ENCODE data around the gene DMTF1.
A peak's percentile ranks its signal among the peaks of the same experiment; 100 is the strongest.

The DMTF1 gene

GRCh38 chr7:87146740-87147386 is 5.4 kb upstream of the DMTF1 start:
- DNase-seq (ENCODE audit: insufficient read length, low spot score) (no peak), FAIRE-seq (no peak)

GRCh38 chr7:87147500-87147899 is 4.8 kb upstream of the DMTF1 start:
- DNase-seq (ENCODE audit: insufficient read length, low spot score) (no peak), FAIRE-seq (no peak)

- FAIRE-seq (peak; percentile 64), DNase-seq (ENCODE audit: insufficient read length, low spot score) (no peak)
Observed at GRCh38 chr7:87148332-87148955, 3.8 kb upstream of the DMTF1 start.

GRCh38 chr7:87151002-87151728 is 1.1 kb upstream of the DMTF1 start:
- DNase-seq (ENCODE audit: insufficient read length, low spot score) (no peak), FAIRE-seq (peak; percentile 49)

- FAIRE-seq (no peak), DNase-seq (ENCODE audit: insufficient read length, low spot score) (no peak)
Observed at GRCh38 chr7:87151729-87152111, 533 bp upstream of the DMTF1 start.

- FAIRE-seq (no peak), DNase-seq (ENCODE audit: insufficient read length, low spot score) (no peak)
Observed at GRCh38 chr7:87152897-87153641, 816 bp downstream of the DMTF1 start.

GRCh38 chr7:87154166-87154565 is 1.9 kb downstream of the DMTF1 start:
- DNase-seq (ENCODE audit: insufficient read length, low spot score) (no peak), FAIRE-seq (peak; percentile 40)

GRCh38 chr7:87154569-87154968 is 2.3 kb downstream of the DMTF1 start:
- DNase-seq (ENCODE audit: insufficient read length, low spot score) (no peak), FAIRE-seq (peak; percentile 14)

GRCh38 chr7:87155788-87156187 is 3.5 kb downstream of the DMTF1 start:
- no peak for FAIRE-seq
- DNase-seq (ENCODE audit: insufficient read length, low spot score), result no peak

GRCh38 chr7:87156709-87157108 is 4.5 kb downstream of the DMTF1 start:
- DNase-seq (ENCODE audit: insufficient read length, low spot score) (no peak), FAIRE-seq (no peak)

GRCh38 chr7:87159538-87159937 is 7.3 kb downstream of the DMTF1 start:
- DNase-seq (ENCODE audit: insufficient read length, low spot score), result no peak

GRCh38 chr7:87164433-87164832 is 12.2 kb downstream of the DMTF1 start:
- FAIRE-seq, result no peak

More at GRCh38 chr7:87159538-87159937, 7.3 kb downstream of the DMTF1 start:
- no peak for FAIRE-seq

GRCh38 chr7:87170828-87171227 is 18.6 kb downstream of the DMTF1 start:
- FAIRE-seq (no peak), DNase-seq (ENCODE audit: insufficient read length, low spot score) (no peak)

More at GRCh38 chr7:87164433-87164832, 12.2 kb downstream of the DMTF1 start:
- no peak for DNase-seq (ENCODE audit: insufficient read length, low spot score)

- no peak for DNase-seq (ENCODE audit: insufficient read length, low spot score)
- no peak for FAIRE-seq
Observed at GRCh38 chr7:87171282-87171934, 19.2 kb downstream of the DMTF1 start.

GRCh38 chr7:87173471-87173870 is 21.2 kb downstream of the DMTF1 start:
- FAIRE-seq (no peak), DNase-seq (ENCODE audit: insufficient read length, low spot score) (no peak)

- DNase-seq (ENCODE audit: insufficient read length, low spot score) (no peak), FAIRE-seq (peak; percentile 40)
Observed at GRCh38 chr7:87178320-87178719, 26.1 kb downstream of the DMTF1 start.

GRCh38 chr7:87179180-87179579 is 26.9 kb downstream of the DMTF1 start:
- no peak for DNase-seq (ENCODE audit: insufficient read length, low spot score)
- no peak for FAIRE-seq

- FAIRE-seq (no peak), DNase-seq (ENCODE audit: insufficient read length, low spot score) (no peak)
Observed at GRCh38 chr7:87187120-87187519, 34.9 kb downstream of the DMTF1 start.

- FAIRE-seq, result no peak
Observed at GRCh38 chr7:87188930-87189329, 36.7 kb downstream of the DMTF1 start.

GRCh38 chr7:87190783-87191182 is 38.5 kb downstream of the DMTF1 start:
- FAIRE-seq (no peak), DNase-seq (ENCODE audit: insufficient read length, low spot score) (no peak)

More at GRCh38 chr7:87188930-87189329, 36.7 kb downstream of the DMTF1 start:
- DNase-seq (ENCODE audit: insufficient read length, low spot score), result no peak
